Fibroblast of lung (primary cell): ENCODE measurements around the gene SLC6A19. TPM values are rescaled to one million over a fixed set of nuclear protein-coding genes. Genes with fewer than 3 reads are reported as not detected.

ENCODE experiments used
- DNase-seq, 2 donors: peaks; one replicate each; pipeline versions ENCODE4 v3.0.0 to v3.0.0-alpha.2; 2010; ENCODE audit warnings: low read depth in 2 of 2
- H2AFZ ChIP-seq: 2 replicates; pipeline ENCODE4 v1.5.1; 2012; ENCODE audit warnings: low read length, control low read depth, inconsistent platforms
- H3K27ac ChIP-seq: 2 replicates; pipeline ENCODE4 v1.5.1; 2011; ENCODE audit warnings: low read length, control low read depth; ENCODE audit not compliant: insufficient read depth
- H3K27me3 ChIP-seq: 2 replicates; pipeline ENCODE4 v1.5.1; 2011; ENCODE audit warnings: mild to moderate bottlenecking, low read length; ENCODE audit not compliant: control insufficient read depth, insufficient read depth
- H3K36me3 ChIP-seq: 2 replicates; pipeline ENCODE4 v1.5.1; 2011; ENCODE audit warnings: low read length; ENCODE audit not compliant: control insufficient read depth, insufficient read depth
- H3K4me1 ChIP-seq: 2 replicates; pipeline ENCODE4 v1.5.1; 2011; ENCODE audit warnings: low read length; ENCODE audit not compliant: control insufficient read depth, insufficient read depth; ENCODE audit errors: extremely low read depth
- H3K4me2 ChIP-seq: 2 replicates; pipeline ENCODE4 v1.5.1; 2011; ENCODE audit warnings: low read length, control low read depth; ENCODE audit not compliant: insufficient read depth; ENCODE audit errors: extremely low read depth
- H3K4me3 ChIP-seq, 4 experiments: fragments of 200-600 bp in 1 of 4; sonication (generic) in 1 of 4; replicated peaks in 1 of 4; 2 replicates each; pipeline ENCODE4 v1.5.1; 2011 to 2016; ENCODE audit warnings: low read length in 4 of 4, low read depth in 3 of 4, mild to moderate bottlenecking in 3 of 4, control low read depth in 2 of 4, inconsistent platforms in 1 of 4, mixed read lengths in 1 of 4; ENCODE audit not compliant: insufficient read depth in 1 of 4; ENCODE audit errors: control extremely low read depth in 1 of 4
- H3K79me2 ChIP-seq: 2 replicates; pipeline ENCODE4 v1.5.1; 2012; ENCODE audit warnings: mild to moderate bottlenecking, low read length, inconsistent platforms; ENCODE audit not compliant: control insufficient read depth, insufficient read depth
- H3K9ac ChIP-seq: 2 replicates; pipeline ENCODE4 v1.5.1; 2011; ENCODE audit warnings: mild to moderate bottlenecking, low read length, control low read depth; ENCODE audit not compliant: insufficient read depth
- H3K9me3 ChIP-seq: 2 replicates; pipeline ENCODE4 v1.5.1; 2012; ENCODE audit warnings: low read depth, low read length; ENCODE audit not compliant: control insufficient read depth, insufficient read depth
- H4K20me1 ChIP-seq: 2 replicates; pipeline ENCODE4 v1.5.1; 2011; ENCODE audit warnings: low read length; ENCODE audit not compliant: control insufficient read depth, insufficient read depth; ENCODE audit errors: extremely low read depth
- CTCF ChIP-seq, 2 donors: IDR thresholded peaks in 1 of 2; conservative IDR thresholded peaks in 1 of 2; 1 replicate in 1 of 2; 2 replicates in 1 of 2; pipeline ENCODE4 v1.5.1; 2011 to 2012; ENCODE audit warnings: low read length in 2 of 2, control low read depth in 1 of 2, inconsistent platforms in 1 of 2, low read depth in 1 of 2, mild to moderate bottlenecking in 1 of 2
- EZH2 ChIP-seq: IDR thresholded peaks from 2 replicates; pipeline ENCODE4 v1.5.1; 2012; ENCODE audit warnings: low read length, control low read depth, mild to moderate bottlenecking; ENCODE audit errors: missing control alignments
- polyA plus RNA-seq, 2 donors: library from polyadenylated mRNA; depleted of rRNA in 1 of 2; stranded (reverse) in 1 of 2; unstranded in 1 of 2; fragments of >200 nt; gene quantifications; 2 replicates each; pipeline ENCODE4 v1.2.1, GENCODE V29; 2011 to 2012; ENCODE audit warnings: missing spikeins in 1 of 2
- total RNA-seq: library from RNA; depleted of rRNA; stranded (reverse); fragments of >200 nt; gene quantifications from 2 replicates; pipeline ENCODE4 v1.2.1, GENCODE V29; 2014

Gene SLC6A19
- total and polyA plus RNA-seq, 2 donors (not counting 1 experiment from before 2014, with no cell fraction given) = not detected

GRCh38 chr5:1194378-1194777 lies 7.0 kb upstream of the SLC6A19 start:
- Histone ChIP-seq H3K9me3 (no peaks in the 10 kb centered on the region), H2AFZ (no peak overlapping the region), H3K27ac (no peak overlapping the region), H3K36me3 (no peaks in the 10 kb centered on the region), H4K20me1 (no peaks in the 10 kb centered on the region), H3K9ac (no peak overlapping the region), H3K4me3 (no peak overlapping the region), H3K27me3 (peaks cover 3% of the 10 kb centered on the region), H3K79me2 (no peaks in the 10 kb centered on the region), H3K4me1 (no peaks in the 10 kb centered on the region), H3K4me2 (no peak overlapping the region)
- TF ChIP-seq CTCF (conservative IDR thresholded peaks at IDR 0.05 in 1 of 2, IDR thresholded peaks at IDR 0.05 in 1 of 2; ENCODE audit: low read depth in 1 of 2, low read length in 2 of 2) = no peak
- no peak for TF ChIP-seq EZH2
- DNase-seq = no peak

GRCh38 chr5:1195439-1195838 lies 6.0 kb upstream of the SLC6A19 start:
- Histone ChIP-seq H3K27ac (no peak overlapping the region), H3K9me3 (no peaks in the 10 kb centered on the region), H3K4me1 (no peaks in the 10 kb centered on the region), H3K36me3 (no peaks in the 10 kb centered on the region), H2AFZ (no peak overlapping the region), H4K20me1 (no peaks in the 10 kb centered on the region), H3K9ac (no peak overlapping the region), H3K4me3 (no peak overlapping the region), H3K79me2 (no peaks in the 10 kb centered on the region), H3K4me2 (no peak overlapping the region), H3K27me3 (no peaks in the 10 kb centered on the region)
- no peak for DNase-seq
- no peak for TF ChIP-seq EZH2
- no peak for TF ChIP-seq CTCF (conservative IDR thresholded peaks at IDR 0.05 in 1 of 2, IDR thresholded peaks at IDR 0.05 in 1 of 2; ENCODE audit: low read depth in 1 of 2, low read length in 2 of 2)

GRCh38 chr5:1195916-1196315 lies 5.5 kb upstream of the SLC6A19 start:
- Histone ChIP-seq H3K4me3 (no peak overlapping the region), H3K36me3 (no peaks in the 10 kb centered on the region), H3K9me3 (no peaks in the 10 kb centered on the region), H3K4me1 (no peaks in the 10 kb centered on the region), H3K27ac (no peak overlapping the region), H4K20me1 (no peaks in the 10 kb centered on the region), H3K4me2 (no peak overlapping the region), H2AFZ (no peak overlapping the region), H3K79me2 (no peaks in the 10 kb centered on the region), H3K27me3 (no peaks in the 10 kb centered on the region), H3K9ac (no peak overlapping the region)
- no peak for TF ChIP-seq EZH2
- TF ChIP-seq CTCF (conservative IDR thresholded peaks at IDR 0.05 in 1 of 2, IDR thresholded peaks at IDR 0.05 in 1 of 2; ENCODE audit: low read depth in 1 of 2, low read length in 2 of 2) = no peak
- no peak for DNase-seq
